Left kidney (tissue), 2 donors: Measurements from ENCODE around the gene ALS2CL. TPM values are rescaled to one million over a fixed set of nuclear protein-coding genes. Genes with fewer than 3 reads are reported as not detected.

Source experiments
- DNase-seq: peaks from one replicate; pipeline ENCODE4 v3.0.0-alpha.2; 2013
- polyA plus RNA-seq: library from polyadenylated mRNA; unstranded; fragments of 120-200 nt; gene quantifications from one replicate; pipeline ENCODE4 v1.2.1, GENCODE V29; 2013; ENCODE audit not compliant: insufficient read length

The ALS2CL gene
- polyA plus RNA-seq, 1 donor, result 12.4 TPM

DNA sequence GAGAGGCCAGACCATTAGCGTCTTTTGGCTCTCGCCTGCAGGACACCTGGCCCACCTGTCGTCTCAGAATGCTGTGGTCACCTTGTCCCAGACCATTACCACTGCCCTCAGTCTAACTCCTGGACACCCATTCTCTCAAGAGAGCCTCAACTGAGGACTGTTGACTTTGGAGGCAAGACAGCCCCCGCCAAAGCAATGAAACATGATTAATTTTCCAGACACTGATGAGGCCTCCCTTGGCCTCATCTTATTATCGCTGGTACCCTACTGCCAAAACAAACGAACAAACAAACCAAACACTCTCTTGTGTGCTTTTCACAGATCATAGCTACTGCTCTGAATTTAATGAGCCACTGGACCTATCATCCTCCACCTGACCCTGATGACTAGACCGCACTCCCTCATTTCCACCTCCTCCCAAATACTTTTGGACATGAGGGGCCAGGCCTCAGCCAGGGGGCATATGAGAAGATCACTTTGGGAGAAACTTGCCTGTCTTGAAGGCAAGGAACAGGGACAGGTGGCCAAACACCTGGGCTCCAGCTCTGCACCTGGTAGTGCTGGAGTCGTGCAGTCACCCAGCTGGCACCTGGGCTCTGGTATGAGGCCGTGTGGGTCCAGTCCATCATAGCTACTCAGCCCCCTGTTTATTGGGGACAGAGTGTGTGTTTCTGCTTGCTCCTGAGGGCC is 27.6 kb downstream of the ALS2CL start:
- no peak for DNase-seq

DNA sequence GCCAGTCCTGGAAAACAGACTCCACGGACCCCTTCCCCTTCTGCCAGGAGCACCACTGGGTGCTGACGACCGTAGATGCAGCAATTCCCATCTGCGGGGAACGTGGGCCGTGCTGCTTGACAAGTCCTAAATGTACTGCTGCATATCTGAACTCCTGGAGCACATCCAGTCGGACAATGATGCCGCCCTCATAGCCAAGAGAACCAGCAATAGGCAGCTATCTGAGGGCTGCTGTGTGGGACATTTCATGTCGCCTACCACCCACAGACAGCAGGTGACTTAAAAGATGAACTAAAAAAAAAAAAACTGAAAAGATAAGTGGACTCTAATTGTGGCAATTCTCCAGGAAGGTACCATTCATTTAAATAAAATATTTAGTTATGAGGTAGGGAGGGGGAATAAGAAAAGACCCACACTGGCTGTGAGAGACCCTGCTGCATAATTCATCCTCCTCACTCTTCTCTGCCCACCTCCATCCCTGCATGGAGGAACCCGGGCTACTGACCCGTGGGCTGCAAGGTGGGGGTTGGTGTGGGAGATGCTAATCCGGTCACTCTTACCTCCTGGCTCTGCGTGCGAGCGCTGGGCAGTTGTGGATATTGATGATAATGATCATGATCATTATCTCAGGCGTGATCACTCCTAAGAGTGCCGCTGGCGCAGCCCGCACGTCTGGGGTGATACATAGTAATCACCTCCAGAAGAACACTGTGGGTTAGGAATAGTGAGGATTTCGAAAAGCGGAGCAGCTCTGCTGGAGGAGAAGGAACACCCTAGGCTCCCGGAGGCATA is 28.3 kb downstream of the ALS2CL start:
- DNase-seq, result no peak

DNA sequence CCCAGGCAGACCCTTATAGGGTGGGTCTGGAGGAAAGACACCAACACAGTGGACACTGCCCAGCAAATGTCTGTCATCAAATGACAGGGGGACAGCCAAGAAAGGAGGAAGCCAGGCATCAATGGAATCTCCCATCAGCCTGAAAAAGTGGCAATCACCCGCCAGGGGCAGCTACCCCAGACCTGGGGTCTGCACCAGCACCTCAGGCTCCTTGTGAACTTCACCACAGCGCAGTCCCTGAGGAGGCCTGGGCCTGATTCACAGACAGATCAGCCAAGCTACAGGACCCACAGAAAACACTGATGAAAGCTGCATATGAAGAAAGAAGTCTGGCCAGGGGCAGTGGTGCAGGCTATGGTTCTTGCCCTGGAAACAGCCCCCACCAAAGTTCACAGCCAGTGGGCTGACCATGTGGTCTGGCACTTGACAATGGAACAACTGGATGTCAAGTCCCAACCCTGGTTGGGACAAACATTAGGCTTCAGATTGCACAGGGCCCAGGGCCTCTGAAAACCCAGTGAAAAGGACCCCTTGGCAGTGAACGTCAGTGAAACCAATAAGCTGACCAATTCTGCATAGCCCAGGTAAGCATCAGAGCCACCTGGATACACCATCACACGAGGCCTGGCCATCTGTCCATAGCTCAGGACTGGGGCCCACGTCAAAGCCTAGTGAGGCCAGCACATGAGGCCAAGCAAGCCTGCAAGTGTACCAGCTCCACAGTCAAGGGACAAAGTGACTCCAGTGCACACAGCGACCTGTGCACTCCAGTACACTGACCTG is 29.1 kb downstream of the ALS2CL start:
- DNase-seq, result no peak

DNA sequence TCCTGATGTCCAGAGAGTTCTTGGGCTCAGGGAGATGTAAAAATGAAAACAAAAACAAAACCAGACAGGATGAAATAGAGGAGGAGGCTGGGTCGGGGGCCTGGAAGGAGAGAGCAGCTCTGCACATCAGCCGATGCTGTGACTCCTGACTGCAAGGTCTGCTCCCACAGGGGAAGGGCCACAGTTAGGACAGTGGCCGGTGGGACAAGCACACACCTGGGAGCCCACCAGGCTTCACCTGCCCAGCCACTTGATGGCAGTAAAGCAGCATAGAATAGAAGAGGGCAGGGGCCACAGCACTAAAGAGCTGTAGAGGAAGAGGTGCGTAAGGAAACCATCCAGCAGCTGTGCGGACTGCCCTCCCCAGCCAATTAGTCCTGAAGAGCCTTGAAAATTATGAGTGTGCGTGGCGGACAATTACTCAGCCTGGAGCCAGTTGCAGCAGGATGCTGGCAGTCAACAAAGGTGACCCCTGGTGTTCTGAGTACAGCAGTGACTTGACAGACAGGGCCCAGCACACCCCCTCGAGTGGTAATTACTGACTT is 29.8 kb downstream of the ALS2CL start:
- DNase-seq, result peak; percentile 39

DNA sequence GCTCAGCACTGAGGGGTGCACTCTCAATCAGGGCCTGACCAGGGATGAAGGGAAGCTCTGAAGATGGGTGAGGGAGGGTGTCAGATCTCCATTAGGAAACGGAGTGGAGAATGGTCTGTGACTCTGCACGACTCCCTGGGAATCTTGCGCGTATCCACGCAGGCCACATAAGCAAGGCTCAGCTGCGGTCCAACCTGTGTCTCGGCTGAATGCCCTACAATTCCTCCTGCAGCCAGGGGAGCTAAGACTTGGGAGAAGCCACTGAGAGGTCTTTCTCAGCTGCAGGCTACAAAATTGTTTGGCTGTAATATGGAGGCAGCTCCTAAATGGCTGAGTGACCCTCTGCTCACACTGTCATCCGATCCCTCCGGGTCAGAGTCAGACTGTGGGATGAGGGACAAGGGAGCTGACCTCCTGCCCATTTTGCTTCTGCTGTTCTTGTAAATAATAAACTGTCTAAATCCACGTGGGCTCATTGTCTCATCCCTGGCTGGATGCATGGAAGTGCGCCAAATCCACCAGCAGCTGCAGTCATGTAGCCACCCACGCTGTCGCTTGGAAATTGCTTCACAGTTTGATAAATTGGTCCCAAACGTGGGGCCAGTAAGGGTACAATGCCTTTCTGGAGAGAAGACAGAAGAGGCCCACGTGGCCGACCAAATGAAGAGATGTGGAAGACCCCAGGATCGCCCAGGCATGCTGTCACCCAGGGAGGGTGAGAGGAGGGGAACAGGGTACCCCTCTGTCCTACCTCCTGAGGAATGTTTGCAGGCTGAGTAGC is 30.5 kb downstream of the ALS2CL start:
- DNase-seq, result peak; percentile 60

DNA sequence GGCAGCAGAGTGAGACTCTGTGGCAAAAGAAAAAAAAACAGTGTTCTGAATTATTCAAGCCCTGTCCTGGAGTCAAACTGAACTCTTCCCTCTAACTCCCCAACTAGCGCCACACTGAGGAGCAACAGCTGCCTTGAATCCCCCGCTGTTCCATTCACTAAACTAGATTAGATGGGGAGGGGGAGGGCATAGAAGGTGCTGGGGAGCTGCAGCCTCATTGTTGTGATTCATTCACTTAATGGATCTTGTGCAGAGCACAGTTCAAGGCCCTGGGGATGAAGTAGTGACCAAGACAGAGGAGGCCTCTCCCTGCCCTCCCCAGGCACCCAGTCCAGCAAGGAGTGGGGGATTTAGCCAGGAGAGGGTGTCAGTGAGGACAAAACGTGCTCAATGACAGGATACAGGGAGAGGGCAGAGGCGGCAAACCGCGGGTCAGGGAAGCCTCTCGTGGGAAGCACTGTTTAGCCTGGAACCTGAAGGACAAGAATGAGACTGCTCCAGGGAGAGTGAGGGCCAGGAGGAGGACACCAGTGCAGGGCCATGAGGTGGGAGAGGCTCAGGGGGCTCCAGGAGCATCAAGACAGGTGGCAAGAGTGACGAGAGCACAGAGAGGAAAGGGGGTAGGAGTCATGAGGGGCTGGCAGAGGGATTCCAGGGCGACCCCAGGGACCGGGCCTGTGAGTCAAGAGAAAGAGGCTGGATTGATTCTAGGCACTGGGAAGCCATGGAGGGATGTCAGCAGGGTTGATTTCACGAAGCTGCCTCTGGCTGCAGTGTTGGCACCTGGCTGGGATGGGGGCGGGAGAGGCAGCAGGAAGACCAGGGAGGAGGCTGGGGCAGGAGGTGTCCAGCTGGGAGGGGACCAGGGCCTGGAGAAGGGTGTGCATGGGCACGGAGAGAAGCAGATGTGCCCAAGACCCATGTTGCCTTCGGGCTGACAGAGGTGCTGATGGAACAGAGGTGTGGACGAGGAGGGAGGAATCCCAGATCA is 31.4 kb downstream of the ALS2CL start:
- no peak for DNase-seq

DNA sequence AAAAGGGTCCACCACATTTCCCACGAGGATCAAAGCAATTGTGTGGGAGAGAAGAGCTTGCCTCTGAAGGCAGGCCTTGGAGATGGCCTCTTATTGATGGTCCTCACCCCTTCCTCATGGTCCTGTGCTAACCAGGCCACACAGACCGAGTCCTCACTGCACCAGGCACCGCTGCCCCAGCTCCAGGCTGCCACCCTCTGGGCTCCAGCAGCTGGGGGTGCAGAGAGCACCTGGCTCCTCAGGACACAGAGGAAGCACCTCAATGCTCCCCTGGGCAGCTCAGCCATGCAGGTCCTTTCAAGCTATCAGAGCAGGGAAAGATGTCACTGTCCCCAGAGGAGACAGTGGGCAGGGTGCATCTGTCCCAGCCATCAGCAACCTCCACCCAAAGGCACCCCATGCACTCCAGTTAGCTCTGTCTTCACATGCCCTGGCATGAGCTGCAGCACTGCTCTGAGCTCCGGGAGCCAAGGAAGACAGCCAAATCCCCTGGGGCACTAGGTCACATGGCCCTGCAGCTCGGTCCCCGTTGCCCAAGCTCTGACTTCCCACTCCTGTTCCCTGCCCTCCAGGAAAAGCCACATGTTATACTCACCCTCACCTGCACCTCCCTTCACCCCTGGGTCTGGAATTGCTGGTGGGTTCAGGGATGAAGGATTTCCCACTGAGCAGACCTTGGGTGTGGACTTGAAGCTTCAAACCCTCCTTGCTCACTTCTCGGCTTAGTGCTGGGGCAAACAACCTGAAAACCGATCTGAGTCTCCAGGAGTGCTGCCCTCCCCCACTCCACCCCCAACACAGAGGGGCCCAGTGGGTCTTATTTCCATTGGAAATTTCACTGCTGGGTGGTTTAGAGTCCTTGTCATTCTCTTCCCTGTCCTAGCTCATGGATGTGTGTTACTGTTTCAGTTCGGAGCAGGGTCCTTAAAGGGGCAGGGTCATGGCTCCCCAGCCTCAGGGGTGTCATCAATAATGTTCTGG is 32.6 kb downstream of the ALS2CL start:
- no peak for DNase-seq

DNA sequence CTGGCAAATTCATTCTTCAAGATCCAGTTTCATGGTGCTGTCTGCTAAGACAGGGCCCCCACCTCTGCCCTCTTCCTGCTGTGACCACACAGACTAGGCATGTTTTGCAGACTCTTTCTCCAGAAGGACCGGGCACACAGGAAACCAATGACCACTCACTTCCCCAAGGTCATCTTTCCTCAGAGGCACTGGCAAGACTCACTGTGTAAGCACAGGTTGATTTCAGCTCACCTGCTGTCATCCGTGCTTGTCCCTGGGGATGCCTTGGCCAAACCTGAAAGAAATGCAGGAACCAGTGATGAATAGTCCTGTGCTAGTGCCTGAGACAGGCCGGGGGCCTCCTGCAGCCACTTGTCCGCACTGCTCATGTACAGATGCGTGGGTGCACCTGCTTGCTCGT is 33.5 kb downstream of the ALS2CL start:
- no peak for DNase-seq

DNA sequence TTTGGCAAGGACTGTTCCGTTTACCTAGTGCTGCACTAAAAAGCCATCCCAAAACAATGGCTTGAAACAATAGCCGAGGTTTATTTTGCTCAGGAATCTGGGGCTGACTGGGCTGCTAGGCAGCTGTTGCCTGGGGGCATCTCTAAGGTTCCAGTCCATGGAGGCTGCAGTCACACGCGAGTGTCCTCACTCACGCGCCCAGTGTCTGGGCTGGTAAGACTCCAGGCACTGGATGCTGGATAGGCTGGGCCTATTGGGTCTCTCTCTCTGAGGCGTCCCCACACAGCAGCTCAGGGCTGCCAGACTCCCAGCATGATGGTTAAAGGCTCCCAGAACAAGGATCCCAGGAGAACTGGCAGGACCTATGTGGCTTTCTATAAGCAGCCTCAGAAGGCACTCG is 34.2 kb downstream of the ALS2CL start:
- DNase-seq, result no peak

DNA sequence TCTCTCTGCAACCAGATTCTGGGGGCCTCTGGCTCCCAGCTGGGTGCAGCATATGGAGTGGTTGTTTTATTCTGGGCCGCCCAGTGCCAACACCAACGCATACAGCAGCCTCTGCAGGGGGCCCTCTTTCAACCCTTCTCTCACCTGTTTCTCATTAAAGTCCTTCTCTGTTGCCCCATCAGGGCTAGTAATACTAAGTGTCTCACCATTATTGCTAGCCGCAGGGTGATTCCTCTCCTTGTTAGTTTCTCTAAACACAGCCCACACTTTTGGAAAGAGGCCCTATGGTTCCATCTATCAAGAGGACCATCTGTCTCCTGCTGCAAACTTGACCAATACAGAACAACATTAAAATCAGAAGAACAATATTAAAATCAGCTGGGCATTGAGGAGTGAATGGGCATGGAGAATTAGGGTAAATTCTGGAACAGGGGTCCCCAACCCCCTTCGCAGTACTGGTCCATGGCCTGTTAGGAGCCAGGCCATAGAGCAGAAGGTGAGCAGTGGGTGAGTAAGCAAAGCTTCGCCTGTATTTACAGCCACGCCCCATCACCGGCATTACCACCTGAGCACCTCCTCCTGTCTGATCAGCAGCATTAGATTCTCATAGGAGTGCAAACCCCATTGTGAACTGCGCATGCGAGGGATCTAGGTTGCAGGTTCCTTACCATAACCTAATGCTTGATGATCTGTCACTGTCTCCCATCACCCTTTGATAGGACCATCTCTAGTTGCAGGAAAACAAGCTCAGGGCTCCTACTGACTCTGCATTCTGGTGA is 36.5 kb downstream of the ALS2CL start:
- no peak for DNase-seq

DNA sequence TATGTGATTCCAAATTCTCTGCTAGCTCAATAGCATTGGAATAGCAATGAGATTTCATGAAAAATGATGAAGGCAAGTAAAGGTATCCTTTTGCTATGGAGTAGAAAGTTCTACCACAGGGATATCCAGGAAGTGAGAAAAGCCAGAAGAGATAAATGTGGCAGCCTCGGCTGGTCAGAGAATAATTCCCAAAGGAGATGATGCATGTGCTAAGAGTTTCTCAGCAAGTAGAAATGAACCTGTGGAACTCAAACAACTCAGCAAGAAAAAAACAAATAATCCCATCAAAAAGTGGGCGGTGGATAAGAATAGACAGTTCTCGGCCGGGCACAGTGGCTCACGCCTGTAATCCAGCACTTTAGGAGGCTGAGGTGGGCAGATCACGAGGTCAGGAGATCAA is 38.2 kb downstream of the ALS2CL start:
- DNase-seq, result no peak

DNA sequence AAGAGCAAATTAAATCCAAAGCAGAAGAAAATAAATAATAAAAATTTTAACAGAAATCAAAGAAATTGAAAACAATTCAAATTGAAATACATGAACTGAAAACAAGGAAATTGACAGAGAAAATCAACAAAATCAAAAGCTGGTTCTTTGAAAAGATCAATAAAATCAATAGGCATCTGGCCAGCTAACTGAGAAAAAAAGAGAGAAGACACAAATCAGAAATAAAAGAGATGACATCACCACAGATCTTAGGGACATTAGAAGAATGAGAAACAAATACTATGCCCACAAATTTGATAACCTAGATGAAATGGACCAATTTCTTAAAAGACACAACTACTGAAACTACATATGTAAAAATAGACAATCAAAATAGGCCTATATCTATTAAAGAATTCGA is 42.4 kb downstream of the ALS2CL start:
- DNase-seq, result no peak

DNA sequence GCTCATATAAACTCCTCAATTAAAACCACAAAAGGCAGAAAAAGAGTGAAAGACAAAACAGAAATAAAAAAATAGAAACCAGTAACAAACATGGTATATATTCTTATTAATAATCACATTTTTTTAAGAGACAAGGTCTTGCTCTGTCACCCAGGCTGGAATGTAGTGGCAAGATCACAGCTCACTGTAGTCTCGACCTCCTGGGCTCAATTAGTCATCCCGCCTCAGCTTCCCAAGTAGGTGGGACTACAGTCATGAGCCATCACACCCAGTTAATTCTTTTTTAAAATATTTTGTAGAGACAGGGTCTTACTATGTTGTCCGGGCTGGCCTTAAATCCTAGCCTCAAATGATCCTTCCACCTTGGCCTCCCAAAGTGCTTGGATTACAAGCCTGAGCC is 44.0 kb downstream of the ALS2CL start:
- DNase-seq, result no peak

DNA sequence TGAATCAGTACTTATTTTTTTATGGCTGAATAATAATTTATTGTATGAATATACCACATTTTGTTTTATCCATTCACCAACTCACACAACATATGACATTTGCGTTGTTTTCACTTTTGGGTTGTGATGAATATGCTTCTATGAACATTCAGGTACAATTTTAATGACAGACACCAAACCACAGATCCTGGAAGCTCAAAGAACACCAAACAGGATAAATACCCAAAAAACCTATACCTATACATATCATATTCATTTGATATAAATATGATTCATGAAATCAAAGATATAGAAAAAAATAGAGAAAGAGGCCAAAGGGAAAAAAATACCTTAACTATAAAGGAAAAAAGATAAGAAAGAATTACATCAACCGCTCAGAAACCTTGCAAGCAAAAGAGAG is 45.4 kb downstream of the ALS2CL start:
- DNase-seq, result no peak

DNA sequence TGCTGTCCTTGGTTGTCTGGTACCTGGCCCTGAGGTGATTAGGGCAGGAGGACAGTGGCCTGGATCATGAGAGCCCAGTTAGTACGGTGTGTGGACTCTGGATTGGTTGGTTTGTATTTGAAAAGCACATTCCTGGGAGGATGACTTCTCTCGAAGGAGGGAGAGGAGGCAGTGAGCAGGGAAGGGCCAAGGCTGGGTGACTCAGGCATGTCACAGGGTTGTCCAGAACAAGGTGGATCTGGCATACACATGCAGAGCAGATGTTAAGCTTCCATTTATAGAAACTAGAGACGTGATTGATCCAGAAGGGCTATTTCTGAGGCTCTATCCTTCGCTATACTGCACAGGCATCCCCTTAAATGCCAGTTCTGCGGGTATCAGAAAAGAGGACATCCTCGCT is 46.8 kb downstream of the ALS2CL start:
- DNase-seq, result no peak

DNA sequence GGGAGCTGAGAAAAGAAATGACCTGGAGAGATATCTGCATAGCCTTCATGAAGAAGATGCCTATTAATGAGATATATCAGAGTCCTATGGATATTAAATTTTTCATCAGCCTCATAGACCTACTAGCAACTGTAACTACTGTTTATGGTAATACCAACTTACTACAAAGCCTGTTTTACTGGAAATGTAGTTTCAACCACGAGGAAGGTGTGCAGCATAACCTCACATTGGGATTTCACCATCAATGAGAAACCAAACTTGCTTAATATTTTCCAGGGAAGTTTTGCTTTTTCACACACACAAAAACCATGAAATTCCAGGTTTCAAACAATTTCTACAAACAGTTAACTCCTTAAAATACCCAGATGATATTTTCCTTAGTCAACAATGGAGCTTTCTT is 49.8 kb downstream of the ALS2CL start:
- no peak for DNase-seq

DNA sequence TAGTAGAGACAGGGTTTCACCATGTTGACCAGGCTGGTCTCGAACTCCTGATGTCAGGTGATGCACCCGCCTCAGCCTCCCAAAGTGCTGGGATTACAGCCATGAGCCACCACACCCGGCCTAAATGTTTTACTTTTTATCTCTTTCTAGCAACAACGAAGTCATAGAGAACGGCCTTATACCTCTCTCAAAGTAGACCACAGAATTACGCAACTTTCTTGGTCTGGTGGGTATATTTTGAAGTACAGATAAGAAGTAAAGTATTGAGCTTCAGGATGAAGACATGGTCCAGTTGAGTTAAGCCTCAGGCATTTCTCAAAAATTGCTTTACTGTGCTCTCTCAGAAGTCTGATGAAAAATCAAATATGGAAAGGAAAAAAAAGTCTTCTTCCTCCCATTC is 50.5 kb downstream of the ALS2CL start:
- DNase-seq, result no peak

DNA sequence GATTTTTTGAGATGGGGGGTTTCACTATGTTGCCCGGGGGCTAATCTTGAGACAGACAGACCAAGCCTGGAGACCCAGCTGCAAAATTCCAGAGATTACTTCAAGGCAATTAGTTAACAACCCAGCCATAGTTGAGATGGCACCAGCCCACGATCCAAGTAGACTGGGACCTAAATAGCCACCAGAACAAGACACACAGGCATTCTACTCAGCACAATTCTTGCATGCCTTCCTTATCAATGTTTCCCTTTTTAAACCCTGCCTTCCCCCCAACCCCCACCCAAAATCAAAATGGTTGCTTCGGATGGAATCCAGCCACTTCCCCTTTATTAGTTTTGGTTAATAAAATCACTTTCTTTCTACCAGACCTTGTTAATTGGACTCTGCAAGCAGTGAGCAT is 52.6 kb downstream of the ALS2CL start:
- no peak for DNase-seq

DNA sequence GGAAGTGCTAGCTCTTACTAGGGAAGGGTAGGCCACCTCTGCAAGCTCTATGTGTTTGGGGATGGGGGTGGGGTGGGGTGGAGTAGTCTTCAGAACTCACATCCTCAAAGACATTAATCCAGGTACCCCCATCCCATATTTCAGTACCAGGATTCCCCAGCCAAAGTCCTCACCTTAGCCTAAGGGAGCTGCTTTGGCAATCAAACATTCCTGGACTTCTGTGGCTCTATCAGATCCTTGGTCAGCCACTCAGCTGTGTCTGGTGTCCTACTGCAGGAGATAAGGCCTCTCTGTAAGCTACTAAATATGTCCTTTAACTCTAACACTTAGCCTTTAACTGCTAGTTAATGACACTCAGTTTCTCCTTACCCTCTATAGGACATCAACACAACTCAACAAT is 54.3 kb downstream of the ALS2CL start:
- no peak for DNase-seq
